Epithelial cell of esophagus (primary cell): ENCODE results near the gene AGBL5.
A peak's percentile ranks its signal among the peaks of the same experiment; 100 is the strongest.

Experiments
- DNase-seq: peaks from one replicate; pipeline ENCODE4 v3.0.0; 2010; ENCODE audit warnings: low read depth
- H3K4me3 ChIP-seq: 2 replicates; pipeline ENCODE4 v1.5.1; 2011; ENCODE audit warnings: mild to moderate bottlenecking, low read length, control low read depth
- TF ChIP-seq, protein P1 (sequence below): IDR thresholded peaks from 2 replicates; pipeline ENCODE4 v1.5.1; 2011; ENCODE audit warnings: low read depth, mild to moderate bottlenecking, low read length, control low read depth, inconsistent platforms; ENCODE audit not compliant: insufficient read depth; ENCODE audit errors: missing control alignments

Gene AGBL5

DNA sequence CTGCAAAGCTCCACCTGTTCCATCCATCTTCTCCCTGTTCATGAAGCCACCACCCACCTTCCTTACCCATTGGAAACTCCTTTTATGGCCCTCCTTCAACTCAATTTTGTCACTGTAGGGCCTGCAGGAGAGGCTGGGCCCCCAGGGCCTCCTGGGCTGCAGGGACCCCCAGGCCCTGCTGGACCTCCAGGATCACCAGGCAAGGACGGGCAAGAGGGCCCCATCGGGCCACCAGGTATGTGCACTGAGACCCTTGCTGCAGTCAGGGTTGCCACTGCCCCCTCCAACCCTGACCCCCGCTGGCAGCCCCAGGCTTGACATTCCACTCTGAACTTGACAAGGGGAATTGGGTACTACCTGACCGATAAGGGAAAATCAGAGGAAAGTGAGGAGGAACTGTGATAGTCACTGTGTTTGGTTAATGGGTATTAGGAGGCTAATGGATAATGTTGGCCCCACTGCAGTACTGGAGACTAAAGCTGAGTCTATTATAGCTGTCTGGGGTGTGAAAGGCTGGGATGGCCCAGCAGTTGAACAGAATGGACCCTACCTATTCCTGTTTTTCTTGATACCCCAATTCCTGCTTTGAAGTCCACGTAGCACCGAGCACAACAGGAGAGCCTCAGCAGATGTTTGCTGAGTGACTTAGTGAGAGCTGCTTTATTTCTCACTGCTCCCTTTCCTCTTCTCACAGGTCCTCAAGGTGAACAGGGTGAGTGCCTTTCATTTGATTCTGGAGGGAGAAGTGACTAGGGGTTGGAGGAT is 33.0 kb downstream of the AGBL5 start:
- no peak overlapping the region for H3K4me3 ChIP-seq
- TF ChIP-seq, protein P1, sequence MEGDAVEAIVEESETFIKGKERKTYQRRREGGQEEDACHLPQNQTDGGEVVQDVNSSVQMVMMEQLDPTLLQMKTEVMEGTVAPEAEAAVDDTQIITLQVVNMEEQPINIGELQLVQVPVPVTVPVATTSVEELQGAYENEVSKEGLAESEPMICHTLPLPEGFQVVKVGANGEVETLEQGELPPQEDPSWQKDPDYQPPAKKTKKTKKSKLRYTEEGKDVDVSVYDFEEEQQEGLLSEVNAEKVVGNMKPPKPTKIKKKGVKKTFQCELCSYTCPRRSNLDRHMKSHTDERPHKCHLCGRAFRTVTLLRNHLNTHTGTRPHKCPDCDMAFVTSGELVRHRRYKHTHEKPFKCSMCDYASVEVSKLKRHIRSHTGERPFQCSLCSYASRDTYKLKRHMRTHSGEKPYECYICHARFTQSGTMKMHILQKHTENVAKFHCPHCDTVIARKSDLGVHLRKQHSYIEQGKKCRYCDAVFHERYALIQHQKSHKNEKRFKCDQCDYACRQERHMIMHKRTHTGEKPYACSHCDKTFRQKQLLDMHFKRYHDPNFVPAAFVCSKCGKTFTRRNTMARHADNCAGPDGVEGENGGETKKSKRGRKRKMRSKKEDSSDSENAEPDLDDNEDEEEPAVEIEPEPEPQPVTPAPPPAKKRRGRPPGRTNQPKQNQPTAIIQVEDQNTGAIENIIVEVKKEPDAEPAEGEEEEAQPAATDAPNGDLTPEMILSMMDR, result no peak
- no peak for DNase-seq

DNA sequence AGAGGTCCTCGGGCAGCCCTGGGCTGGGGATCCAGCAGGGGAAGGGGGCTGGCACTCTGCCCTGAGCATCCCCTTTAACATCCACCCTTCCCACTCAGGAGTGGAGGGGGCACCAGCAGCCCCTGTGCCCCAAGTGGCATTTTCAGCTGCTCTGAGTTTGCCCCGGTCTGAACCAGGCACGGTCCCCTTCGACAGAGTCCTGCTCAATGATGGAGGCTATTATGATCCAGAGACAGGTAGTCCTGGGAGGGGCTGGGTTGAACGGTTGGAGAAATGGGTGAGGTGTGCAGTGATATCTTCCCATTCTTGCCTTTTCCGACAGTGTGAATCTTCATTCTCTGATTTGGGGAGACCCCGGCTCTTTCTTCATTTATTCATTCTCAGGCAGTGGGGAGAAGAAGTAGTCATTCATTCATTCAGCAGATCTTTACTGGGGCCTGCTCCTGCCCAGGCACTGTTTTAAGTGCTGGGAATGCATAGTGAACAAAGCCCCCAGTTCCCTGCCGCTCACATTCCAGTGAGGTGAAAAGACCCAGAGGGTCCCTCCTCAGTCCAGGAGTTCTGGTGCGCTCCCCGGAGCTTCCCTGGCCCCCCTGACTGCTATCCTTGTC is 33.7 kb downstream of the AGBL5 start:
- no peak for DNase-seq
- TF ChIP-seq, protein P1, result no peak
- peak overlapping the region; percentile 57 for H3K4me3 ChIP-seq

DNA sequence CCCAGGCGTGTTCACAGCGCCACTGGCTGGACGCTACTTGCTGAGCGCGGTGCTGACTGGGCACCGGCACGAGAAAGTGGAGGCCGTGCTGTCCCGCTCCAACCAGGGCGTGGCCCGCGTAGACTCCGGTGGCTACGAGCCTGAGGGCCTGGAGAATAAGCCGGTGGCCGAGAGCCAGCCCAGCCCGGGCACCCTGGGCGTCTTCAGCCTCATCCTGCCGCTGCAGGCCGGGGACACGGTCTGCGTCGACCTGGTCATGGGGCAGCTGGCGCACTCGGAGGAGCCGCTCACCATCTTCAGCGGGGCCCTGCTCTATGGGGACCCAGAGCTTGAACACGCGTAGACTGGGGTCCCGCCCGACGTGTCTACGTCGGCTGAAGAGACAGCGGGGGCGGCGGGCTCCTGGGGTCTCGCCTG is 34.2 kb downstream of the AGBL5 start:
- peak; percentile 55 for DNase-seq
- TF ChIP-seq, protein P1, result no peak
- peak overlapping the region; percentile 57 for H3K4me3 ChIP-seq

DNA sequence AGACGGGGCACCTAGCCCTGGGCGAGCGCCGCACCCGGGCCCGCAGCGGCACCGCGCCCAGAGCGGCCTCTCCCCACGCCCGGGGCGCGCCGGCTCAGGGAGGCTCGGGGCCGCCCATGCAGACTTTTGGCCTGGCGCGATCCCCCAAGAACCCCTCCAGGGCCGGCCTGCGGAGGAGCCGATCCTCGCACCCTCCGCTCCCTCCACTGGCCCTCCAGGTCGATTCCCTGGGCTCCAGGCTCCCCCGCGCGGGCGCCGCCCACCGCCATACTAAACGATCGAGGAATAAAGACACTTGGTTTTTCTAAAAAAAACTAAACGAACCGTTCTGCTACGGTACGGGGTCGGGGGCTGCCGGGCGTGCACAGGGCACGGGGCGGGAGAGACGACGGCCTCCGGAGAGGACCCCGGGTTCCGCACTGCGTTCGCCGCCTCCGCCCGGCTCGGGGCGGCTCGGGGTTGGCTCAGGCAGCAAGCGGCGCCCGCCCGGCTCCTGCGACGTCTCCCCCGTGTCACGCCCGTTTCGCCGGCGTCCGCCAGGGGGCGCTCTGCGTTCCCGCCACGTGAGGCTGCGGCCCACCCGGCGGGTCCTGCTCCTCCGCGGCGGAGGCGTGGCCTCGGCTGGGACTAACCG is 34.7 kb downstream of the AGBL5 start:
- TF ChIP-seq, protein P1, result peak; percentile 49
- peak overlapping the region; percentile 57 for H3K4me3 ChIP-seq
- DNase-seq, result peak; percentile 93

DNA sequence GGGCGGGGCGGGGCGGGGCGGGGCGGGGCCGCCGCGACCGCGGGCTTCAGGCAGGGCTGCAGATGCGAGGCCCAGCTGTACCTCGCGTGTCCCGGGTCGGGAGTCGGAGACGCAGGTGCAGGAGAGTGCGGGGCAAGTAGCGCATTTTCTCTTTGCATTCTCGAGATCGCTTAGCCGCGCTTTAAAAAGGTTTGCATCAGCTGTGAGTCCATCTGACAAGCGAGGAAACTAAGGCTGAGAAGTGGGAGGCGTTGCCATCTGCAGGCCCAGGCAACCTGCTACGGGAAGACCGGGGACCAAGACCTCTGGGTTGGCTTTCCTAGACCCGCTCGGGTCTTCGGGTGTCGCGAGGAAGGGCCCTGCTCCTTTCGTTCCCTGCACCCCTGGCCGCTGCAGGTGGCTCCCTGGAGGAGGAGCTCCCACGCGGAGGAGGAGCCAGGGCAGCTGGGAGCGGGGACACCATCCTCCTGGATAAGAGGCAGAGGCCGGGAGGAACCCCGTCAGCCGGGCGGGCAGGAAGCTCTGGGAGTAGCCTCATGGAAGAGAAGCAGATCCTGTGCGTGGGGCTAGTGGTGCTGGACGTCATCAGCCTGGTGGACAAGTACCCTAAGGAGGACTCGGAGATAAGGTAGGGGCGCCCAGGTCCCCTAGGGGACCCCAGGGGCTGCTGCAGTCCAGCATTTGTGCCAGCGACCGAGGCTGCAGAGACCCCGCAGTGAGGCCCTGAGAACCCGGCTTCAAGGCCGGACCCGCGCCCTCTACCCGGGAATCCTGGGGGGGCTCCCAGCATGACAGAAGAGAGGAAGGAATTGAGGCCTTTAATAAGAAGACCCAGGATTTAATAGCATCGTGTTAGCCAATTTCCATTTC is 35.5 kb downstream of the AGBL5 start, which contains the start of gene KHK:
TSS of gene KHK (plus strand) at position 49 of the 870 bp plus-strand sequence. CDS start at position 537, 488 bp downstream.
- peak; percentile 39 for DNase-seq
- TF ChIP-seq, protein P1, result no peak
- H3K4me3 ChIP-seq, result peak within 1 kb of the TSS; percentile 60

DNA sequence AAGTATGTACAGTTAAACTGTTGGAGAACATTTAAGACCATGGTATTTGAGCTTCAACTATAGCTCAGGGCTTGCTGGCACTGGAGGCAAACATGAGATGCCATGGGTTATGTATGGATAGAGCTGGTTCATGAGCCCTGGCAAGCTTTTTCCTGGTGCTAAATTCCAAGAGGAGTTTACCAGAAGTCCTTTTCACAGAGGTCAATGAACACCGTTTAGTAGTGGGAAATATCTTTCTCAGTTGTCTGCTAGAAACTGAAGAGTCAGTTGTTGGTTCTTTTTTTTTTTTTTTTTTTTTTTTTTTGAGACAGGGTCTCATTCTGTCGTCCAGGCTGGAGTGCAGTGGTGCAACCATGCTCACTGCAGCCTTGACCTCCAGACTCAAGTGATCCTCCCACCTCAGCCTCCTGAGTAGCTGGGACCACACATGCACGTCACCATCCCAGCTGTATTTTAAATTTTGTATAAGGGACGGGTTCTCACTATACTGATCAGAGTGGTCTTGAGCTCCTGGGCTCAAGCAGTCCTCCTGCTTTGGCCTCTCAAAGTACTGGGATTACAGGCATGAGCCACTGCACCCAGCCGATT is 36.4 kb downstream of the AGBL5 start:
- TF ChIP-seq, protein P1, result no peak
- no peak overlapping the region for H3K4me3 ChIP-seq
- DNase-seq, result no peak
